GM23338 (cell line): ENCODE data around the gene SH2D3C. TPM values are rescaled to one million over a fixed set of nuclear protein-coding genes. Genes with fewer than 3 reads are reported as not detected.

Source experiments
- ATAC-seq: fragments of 200-7000 bp; cut with Tn5 transposase; 3 replicates; pipeline ENCODE4 v1.9.1; 2020
- DNase-seq: peaks from one replicate; pipeline ENCODE4 v3.0.0-alpha.2; 2015; ENCODE audit warnings: low spot score
- H2AFZ ChIP-seq: fragments of 200-600 bp; sonication (generic); 2 replicates; pipeline ENCODE4 v1.8.0; 2016; ENCODE audit warnings: antibody characterized with exemption, mild to moderate bottlenecking, moderate library complexity
- H3F3A ChIP-seq: fragments of 200-600 bp; sonication (generic); replicated peaks from 2 replicates; pipeline ENCODE4 v1.8.0; 2017; ENCODE audit warnings: antibody characterized with exemption, mixed run types, low read depth
- H3K27ac ChIP-seq: fragments of 200-600 bp; sonication (generic); 2 replicates; pipeline ENCODE4 v1.6.1; 2016; ENCODE audit warnings: low read depth
- H3K27me3 ChIP-seq: fragments of 200-600 bp; sonication (generic); 2 replicates; pipeline ENCODE4 v1.8.0; 2016; ENCODE audit warnings: mild to moderate bottlenecking, mixed run types, moderate library complexity; ENCODE audit not compliant: insufficient read depth
- H3K36me3 ChIP-seq: fragments of 200-600 bp; sonication (generic); 2 replicates; pipeline ENCODE4 v1.8.0; 2016; ENCODE audit warnings: mild to moderate bottlenecking; ENCODE audit not compliant: insufficient read depth
- H3K4me1 ChIP-seq: fragments of 200-600 bp; sonication (generic); 2 replicates; pipeline ENCODE4 v1.8.0; 2016; ENCODE audit warnings: mild to moderate bottlenecking, moderate library complexity; ENCODE audit not compliant: insufficient read depth
- H3K4me2 ChIP-seq: fragments of 200-600 bp; sonication (generic); 2 replicates; pipeline ENCODE4 v1.7.1; 2017; ENCODE audit warnings: mixed run types
- H3K4me3 ChIP-seq: fragments of 200-600 bp; sonication (generic); 2 replicates; pipeline ENCODE4 v1.6.1; 2016; ENCODE audit warnings: mixed run types
- H3K79me2 ChIP-seq: fragments of 200-600 bp; sonication (generic); replicated peaks from 2 replicates; pipeline ENCODE4 v1.8.0; 2017; ENCODE audit warnings: mild to moderate bottlenecking; ENCODE audit not compliant: insufficient read depth
- H3K9me2 ChIP-seq: fragments of 200-600 bp; sonication (generic); 2 replicates; pipeline ENCODE4 v1.8.0; 2017; ENCODE audit not compliant: insufficient read depth
- H4K20me1 ChIP-seq: fragments of 200-600 bp; sonication (generic); replicated peaks from 2 replicates; pipeline ENCODE4 v1.8.0; 2017; ENCODE audit warnings: mild to moderate bottlenecking; ENCODE audit not compliant: insufficient read depth
- H3K27ac Mint-ChIP-seq: 2 replicates; pipeline ENCODE4 v1.8.0; 2020; ENCODE audit warnings: inconsistent platforms, mild to moderate bottlenecking, moderate library complexity, mixed read lengths
- H3K27me3 Mint-ChIP-seq: 3 replicates; pipeline ENCODE4 v1.8.0; 2022; ENCODE audit warnings: low read depth, mild to moderate bottlenecking, moderate library complexity, mixed read lengths, inconsistent platforms; ENCODE audit not compliant: insufficient read depth, poor library complexity
- H3K36me3 Mint-ChIP-seq: 3 replicates; pipeline ENCODE4 v1.8.0; 2021; ENCODE audit warnings: low read depth, mild to moderate bottlenecking, inconsistent platforms, moderate library complexity, mixed read lengths
- H3K4me1 Mint-ChIP-seq: 3 replicates; pipeline ENCODE4 v1.8.0; 2020; ENCODE audit warnings: mild to moderate bottlenecking, inconsistent platforms, mixed read lengths
- H3K4me3 Mint-ChIP-seq: 3 replicates; pipeline ENCODE4 v1.8.0; 2021; ENCODE audit warnings: moderate library complexity, mild to moderate bottlenecking, inconsistent platforms, mixed read lengths
- H3K9me3 Mint-ChIP-seq: 3 replicates; pipeline ENCODE4 v1.8.0; 2020; ENCODE audit warnings: moderate library complexity, mild to moderate bottlenecking, inconsistent platforms, mixed read lengths
- CREB1 ChIP-seq: fragments of 250-450 bp; sonication (Bioruptor Pico); IDR thresholded peaks from 2 replicates; pipeline ENCODE4 v1.5.0; 2020; ENCODE audit warnings: low read depth, mild to moderate bottlenecking, moderate library complexity
- EZH2 ChIP-seq: fragments of 200-600 bp; sonication (generic); IDR thresholded peaks from one replicate; pipeline ENCODE4 v1.8.0; 2017; ENCODE audit warnings: antibody characterized with exemption, mild to moderate bottlenecking, low read depth; ENCODE audit not compliant: unreplicated experiment
- EZH2phosphoT487 ChIP-seq: fragments of 200-600 bp; sonication (generic); IDR thresholded peaks from one replicate; pipeline ENCODE4 v1.8.1; 2018; ENCODE audit warnings: antibody characterized with exemption; ENCODE audit not compliant: unreplicated experiment
- JUNB ChIP-seq: IDR thresholded peaks from one replicate; pipeline ENCODE4 v1.6.1; 2016; ENCODE audit warnings: antibody characterized with exemption; ENCODE audit not compliant: unreplicated experiment
- NANOG ChIP-seq: IDR thresholded peaks from 2 replicates; pipeline ENCODE4 v1.6.1; 2016; ENCODE audit warnings: antibody characterized with exemption, borderline replicate concordance
- POLR2AphosphoS5 ChIP-seq: IDR thresholded peaks from 2 replicates; pipeline ENCODE4 v1.6.1; 2016; ENCODE audit warnings: antibody characterized with exemption, low read depth
- STAT1 ChIP-seq: IDR thresholded peaks from one replicate; pipeline ENCODE4 v1.6.1; 2016; ENCODE audit warnings: antibody characterized with exemption; ENCODE audit not compliant: unreplicated experiment
- ZNF114 ChIP-seq: fragments of 250-450 bp; sonication (Bioruptor Pico); IDR thresholded peaks from 2 replicates; pipeline ENCODE4 v1.5.0; 2020; ENCODE audit warnings: mild to moderate bottlenecking, moderate library complexity
- ZNF331 ChIP-seq: fragments of 250-450 bp; sonication (Bioruptor Pico); IDR thresholded peaks from 2 replicates; pipeline ENCODE4 v1.5.0; 2020; ENCODE audit warnings: low read depth, mild to moderate bottlenecking, moderate library complexity
- polyA plus RNA-seq: library from polyadenylated mRNA; unstranded; fragments of >200 nt; fragmentation: Nextera tagmentation; extraction: Ambion mirVana; gene quantifications from 2 replicates; pipeline ENCODE4 v1.2.1, GENCODE V29; 2016
- total RNA-seq: library from RNA; depleted of rRNA; stranded (reverse); fragments of >200 nt; shearing (Covaris generic); gene quantifications from 2 replicates; pipeline ENCODE4 v1.2.3, GENCODE V29; 2014
- TF ChIP-seq, protein P1 (sequence below): fragments of 250-450 bp; sonication (Bioruptor Pico); IDR thresholded peaks from 2 replicates; pipeline ENCODE4 v1.5.0; 2020; ENCODE audit warnings: mild to moderate bottlenecking, moderate library complexity
- TF ChIP-seq, protein P2 (sequence below): IDR thresholded peaks from 2 replicates; pipeline ENCODE4 v1.6.1; 2016; ENCODE audit warnings: antibody characterized with exemption
- TF ChIP-seq, protein P3 (sequence below), 2 experiments: fragments of 200-600 bp in 1 of 2; sonication (generic) in 1 of 2; conservative IDR thresholded peaks; 2 replicates each; pipeline versions ENCODE4 v1.5.1 to v1.6.1; 2016 to 2017; ENCODE audit warnings: antibody characterized with exemption in 2 of 2, low read depth in 2 of 2, mild to moderate bottlenecking in 2 of 2, moderate library complexity in 1 of 2
- TF ChIP-seq, protein P4 (sequence below): IDR thresholded peaks from one replicate; pipeline ENCODE4 v1.6.1; 2018; ENCODE audit warnings: antibody characterized with exemption; ENCODE audit not compliant: unreplicated experiment

Gene SH2D3C
- total and polyA plus RNA-seq, 2 experiments from 2014 or later: 4.2 to 4.5 TPM

DNA sequence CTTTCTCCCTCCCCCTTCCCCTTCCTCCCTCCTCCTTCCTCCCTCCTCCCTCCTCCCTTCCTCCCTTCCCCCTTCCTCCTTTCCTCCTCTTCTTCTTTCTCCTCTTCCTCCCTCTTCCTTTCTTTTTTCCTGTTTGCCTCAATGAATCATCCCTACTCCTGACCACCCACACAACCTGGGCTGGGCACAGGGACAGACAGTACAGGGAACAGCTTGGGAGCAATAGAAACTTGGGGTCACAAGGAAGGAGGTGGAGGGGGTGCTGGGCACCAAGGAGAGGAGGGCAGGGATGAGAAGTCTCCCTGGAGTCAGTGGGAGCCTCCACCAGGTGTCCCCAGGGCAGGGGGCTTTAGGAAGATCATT lies 57.6 kb downstream of the SH2D3C start:
- Histone ChIP-seq H3K79me2 (no peaks in the 10 kb centered on the region), H3K4me1 (peaks cover 10% of the 10 kb centered on the region), H4K20me1 (no peaks in the 10 kb centered on the region), H2AFZ (peak overlapping the region; percentile 38; the same call in 1 of the 2 replicates), H3K4me2 (no peak overlapping the region), H3F3A (0 out of 2 replicates have a peak, but pooled peaks cover 3% of the 10 kb centered on the region), H3K36me3 (no peaks in the 10 kb centered on the region), H3K27me3 (no peaks in the 10 kb centered on the region), H3K4me3 (no peak overlapping the region), H3K27ac (no peak overlapping the region), H3K9me2 (no peaks in the 10 kb centered on the region)
- ATAC-seq (no peak), DNase-seq (no peak)
- no peak for TF ChIP-seq ZNF114 (CRISPR knock-in tag)
- TF ChIP-seq STAT1: no peak
- TF ChIP-seq, protein P1, sequence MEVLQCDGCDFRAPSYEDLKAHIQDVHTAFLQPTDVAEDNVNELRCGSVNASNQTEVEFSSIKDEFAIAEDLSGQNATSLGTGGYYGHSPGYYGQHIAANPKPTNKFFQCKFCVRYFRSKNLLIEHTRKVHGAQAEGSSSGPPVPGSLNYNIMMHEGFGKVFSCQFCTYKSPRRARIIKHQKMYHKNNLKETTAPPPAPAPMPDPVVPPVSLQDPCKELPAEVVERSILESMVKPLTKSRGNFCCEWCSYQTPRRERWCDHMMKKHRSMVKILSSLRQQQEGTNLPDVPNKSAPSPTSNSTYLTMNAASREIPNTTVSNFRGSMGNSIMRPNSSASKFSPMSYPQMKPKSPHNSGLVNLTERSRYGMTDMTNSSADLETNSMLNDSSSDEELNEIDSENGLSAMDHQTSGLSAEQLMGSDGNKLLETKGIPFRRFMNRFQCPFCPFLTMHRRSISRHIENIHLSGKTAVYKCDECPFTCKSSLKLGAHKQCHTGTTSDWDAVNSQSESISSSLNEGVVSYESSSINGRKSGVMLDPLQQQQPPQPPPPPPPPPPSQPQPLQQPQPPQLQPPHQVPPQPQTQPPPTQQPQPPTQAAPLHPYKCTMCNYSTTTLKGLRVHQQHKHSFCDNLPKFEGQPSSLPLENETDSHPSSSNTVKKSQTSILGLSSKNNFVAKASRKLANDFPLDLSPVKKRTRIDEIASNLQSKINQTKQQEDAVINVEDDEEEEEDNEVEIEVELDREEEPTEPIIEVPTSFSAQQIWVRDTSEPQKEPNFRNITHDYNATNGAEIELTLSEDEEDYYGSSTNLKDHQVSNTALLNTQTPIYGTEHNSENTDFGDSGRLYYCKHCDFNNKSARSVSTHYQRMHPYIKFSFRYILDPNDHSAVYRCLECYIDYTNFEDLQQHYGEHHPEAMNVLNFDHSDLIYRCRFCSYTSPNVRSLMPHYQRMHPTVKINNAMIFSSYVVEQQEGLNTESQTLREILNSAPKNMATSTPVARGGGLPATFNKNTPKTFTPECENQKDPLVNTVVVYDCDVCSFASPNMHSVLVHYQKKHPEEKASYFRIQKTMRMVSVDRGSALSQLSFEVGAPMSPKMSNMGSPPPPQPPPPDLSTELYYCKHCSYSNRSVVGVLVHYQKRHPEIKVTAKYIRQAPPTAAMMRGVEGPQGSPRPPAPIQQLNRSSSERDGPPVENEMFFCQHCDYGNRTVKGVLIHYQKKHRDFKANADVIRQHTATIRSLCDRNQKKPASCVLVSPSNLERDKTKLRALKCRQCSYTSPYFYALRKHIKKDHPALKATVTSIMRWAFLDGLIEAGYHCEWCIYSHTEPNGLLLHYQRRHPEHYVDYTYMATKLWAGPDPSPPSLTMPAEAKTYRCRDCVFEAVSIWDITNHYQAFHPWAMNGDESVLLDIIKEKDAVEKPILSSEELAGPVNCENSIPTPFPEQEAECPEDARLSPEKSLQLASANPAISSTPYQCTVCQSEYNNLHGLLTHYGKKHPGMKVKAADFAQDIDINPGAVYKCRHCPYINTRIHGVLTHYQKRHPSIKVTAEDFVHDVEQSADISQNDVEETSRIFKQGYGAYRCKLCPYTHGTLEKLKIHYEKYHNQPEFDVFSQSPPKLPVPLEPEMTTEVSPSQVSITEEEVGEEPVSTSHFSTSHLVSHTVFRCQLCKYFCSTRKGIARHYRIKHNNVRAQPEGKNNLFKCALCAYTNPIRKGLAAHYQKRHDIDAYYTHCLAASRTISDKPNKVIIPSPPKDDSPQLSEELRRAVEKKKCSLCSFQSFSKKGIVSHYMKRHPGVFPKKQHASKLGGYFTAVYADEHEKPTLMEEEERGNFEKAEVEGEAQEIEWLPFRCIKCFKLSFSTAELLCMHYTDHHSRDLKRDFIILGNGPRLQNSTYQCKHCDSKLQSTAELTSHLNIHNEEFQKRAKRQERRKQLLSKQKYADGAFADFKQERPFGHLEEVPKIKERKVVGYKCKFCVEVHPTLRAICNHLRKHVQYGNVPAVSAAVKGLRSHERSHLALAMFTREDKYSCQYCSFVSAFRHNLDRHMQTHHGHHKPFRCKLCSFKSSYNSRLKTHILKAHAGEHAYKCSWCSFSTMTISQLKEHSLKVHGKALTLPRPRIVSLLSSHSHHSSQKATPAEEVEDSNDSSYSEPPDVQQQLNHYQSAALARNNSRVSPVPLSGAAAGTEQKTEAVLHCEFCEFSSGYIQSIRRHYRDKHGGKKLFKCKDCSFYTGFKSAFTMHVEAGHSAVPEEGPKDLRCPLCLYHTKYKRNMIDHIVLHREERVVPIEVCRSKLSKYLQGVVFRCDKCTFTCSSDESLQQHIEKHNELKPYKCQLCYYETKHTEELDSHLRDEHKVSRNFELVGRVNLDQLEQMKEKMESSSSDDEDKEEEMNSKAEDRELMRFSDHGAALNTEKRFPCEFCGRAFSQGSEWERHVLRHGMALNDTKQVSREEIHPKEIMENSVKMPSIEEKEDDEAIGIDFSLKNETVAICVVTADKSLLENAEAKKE (CRISPR knock-in tag): no peak
- TF ChIP-seq, protein P2, sequence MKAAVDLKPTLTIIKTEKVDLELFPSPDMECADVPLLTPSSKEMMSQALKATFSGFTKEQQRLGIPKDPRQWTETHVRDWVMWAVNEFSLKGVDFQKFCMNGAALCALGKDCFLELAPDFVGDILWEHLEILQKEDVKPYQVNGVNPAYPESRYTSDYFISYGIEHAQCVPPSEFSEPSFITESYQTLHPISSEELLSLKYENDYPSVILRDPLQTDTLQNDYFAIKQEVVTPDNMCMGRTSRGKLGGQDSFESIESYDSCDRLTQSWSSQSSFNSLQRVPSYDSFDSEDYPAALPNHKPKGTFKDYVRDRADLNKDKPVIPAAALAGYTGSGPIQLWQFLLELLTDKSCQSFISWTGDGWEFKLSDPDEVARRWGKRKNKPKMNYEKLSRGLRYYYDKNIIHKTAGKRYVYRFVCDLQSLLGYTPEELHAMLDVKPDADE: no peak
- no peak for TF ChIP-seq POLR2AphosphoS5
- TF ChIP-seq ZNF331 (CRISPR knock-in tag): no peak
- TF ChIP-seq EZH2: no peak
- TF ChIP-seq EZH2phosphoT487: no peak
- TF ChIP-seq, protein P3, sequence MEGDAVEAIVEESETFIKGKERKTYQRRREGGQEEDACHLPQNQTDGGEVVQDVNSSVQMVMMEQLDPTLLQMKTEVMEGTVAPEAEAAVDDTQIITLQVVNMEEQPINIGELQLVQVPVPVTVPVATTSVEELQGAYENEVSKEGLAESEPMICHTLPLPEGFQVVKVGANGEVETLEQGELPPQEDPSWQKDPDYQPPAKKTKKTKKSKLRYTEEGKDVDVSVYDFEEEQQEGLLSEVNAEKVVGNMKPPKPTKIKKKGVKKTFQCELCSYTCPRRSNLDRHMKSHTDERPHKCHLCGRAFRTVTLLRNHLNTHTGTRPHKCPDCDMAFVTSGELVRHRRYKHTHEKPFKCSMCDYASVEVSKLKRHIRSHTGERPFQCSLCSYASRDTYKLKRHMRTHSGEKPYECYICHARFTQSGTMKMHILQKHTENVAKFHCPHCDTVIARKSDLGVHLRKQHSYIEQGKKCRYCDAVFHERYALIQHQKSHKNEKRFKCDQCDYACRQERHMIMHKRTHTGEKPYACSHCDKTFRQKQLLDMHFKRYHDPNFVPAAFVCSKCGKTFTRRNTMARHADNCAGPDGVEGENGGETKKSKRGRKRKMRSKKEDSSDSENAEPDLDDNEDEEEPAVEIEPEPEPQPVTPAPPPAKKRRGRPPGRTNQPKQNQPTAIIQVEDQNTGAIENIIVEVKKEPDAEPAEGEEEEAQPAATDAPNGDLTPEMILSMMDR (conservative IDR thresholded peaks at IDR 0.05; ENCODE audit: low read depth in 2 of 2): no peak
- no peak for TF ChIP-seq CREB1
- TF ChIP-seq, protein P4, sequence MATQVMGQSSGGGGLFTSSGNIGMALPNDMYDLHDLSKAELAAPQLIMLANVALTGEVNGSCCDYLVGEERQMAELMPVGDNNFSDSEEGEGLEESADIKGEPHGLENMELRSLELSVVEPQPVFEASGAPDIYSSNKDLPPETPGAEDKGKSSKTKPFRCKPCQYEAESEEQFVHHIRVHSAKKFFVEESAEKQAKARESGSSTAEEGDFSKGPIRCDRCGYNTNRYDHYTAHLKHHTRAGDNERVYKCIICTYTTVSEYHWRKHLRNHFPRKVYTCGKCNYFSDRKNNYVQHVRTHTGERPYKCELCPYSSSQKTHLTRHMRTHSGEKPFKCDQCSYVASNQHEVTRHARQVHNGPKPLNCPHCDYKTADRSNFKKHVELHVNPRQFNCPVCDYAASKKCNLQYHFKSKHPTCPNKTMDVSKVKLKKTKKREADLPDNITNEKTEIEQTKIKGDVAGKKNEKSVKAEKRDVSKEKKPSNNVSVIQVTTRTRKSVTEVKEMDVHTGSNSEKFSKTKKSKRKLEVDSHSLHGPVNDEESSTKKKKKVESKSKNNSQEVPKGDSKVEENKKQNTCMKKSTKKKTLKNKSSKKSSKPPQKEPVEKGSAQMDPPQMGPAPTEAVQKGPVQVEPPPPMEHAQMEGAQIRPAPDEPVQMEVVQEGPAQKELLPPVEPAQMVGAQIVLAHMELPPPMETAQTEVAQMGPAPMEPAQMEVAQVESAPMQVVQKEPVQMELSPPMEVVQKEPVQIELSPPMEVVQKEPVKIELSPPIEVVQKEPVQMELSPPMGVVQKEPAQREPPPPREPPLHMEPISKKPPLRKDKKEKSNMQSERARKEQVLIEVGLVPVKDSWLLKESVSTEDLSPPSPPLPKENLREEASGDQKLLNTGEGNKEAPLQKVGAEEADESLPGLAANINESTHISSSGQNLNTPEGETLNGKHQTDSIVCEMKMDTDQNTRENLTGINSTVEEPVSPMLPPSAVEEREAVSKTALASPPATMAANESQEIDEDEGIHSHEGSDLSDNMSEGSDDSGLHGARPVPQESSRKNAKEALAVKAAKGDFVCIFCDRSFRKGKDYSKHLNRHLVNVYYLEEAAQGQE: no peak
- no peak for TF ChIP-seq NANOG
- no peak for TF ChIP-seq JUNB
- Mint-ChIP-seq H3K4me3 (no peak overlapping the region), H3K27me3 (peaks cover 8% of the 10 kb centered on the region), H3K36me3 (no peaks in the 10 kb centered on the region), H3K4me1 (peaks cover 19% of the 10 kb centered on the region), H3K9me3 (no peaks in the 10 kb centered on the region), H3K27ac (no peak overlapping the region)
